Measurements from ENCODE around the gene NDUFA5.
"Not testable (repeated sequence)": the region's sequence is repeated elsewhere in the genome, so short reads cannot be mapped to it uniquely, and the experiment has no call there.

NDUFA5 gene

GRCh38 chr7:123555484-123555883 is 2.1 kb downstream of the NDUFA5 start:
- FAIRE-seq: no peak

- FAIRE-seq: no peak
These were observed 4.5 kb downstream of the NDUFA5 start for GRCh38 chr7:123553159-123553558.

DNA sequence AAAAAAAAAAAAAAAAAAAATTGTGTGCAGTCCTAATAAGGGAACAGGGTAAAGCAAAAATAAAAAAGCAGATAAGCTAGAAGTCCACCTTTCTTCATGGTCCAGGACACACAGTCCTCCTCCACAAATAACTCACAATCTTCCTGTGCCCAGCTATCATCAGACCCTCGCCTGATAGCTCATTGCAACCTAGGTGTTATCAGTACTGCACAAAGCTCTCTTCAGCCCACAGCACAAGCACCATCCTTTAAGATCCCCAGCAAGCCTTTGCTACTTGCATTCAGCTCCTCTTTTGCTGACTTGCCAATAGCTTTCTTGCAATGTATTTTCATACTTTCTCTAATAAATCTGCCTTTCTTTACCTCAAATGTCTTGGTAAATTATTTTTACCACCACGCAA is 5.0 kb downstream of the NDUFA5 start:
- FAIRE-seq: no peak

DNA sequence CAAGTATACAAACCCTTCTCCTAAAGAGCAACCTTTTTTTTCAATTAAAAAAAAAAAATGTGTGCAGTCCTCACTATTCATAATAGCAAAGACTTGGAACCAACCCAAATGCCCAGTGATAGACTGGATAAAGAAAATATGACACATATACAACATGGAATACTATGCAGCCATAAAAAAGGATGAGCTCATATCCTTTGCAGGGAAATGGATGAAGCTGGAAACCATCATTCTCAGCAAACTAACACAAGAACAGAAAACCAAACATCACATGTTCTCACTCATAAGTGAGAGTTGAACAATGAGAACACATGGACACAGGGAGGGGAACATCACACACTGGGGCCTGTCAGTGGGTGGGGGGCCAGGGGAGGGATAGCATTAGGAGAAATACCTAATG is 5.5 kb downstream of the NDUFA5 start:
- FAIRE-seq: not testable (repeated sequence)

GRCh38 chr7:123548406-123548805 is 9.2 kb downstream of the NDUFA5 start:
- FAIRE-seq: no peak

- FAIRE-seq: no peak
These were observed 17.7 kb downstream of the NDUFA5 start for GRCh38 chr7:123539871-123540270.

GRCh38 chr7:123538897-123539296 is 18.7 kb downstream of the NDUFA5 start:
- no peak for FAIRE-seq

DNA sequence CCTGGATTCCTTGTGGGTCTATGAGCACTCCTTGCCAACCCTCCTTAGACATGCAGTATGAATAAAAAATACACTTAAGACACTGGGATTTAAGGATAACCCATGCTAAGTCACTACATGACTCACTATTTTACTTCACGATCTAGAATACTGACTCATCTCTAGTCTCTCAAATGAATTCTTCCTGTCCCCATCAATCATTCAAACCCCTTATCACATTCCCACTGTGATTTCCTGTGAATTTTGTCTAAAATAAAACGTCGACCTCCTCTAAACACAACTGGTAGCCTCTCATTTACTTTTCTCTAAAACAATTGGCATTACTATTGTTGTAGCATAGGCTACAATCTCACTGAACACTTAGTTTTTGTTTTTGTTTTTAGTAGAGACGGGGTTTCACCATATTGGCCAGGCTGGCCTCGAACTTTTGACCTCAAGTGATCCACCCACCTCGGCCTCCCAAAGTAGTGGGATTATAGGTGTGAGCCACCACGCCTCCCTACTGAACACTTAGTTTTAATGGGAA is 19.4 kb downstream of the NDUFA5 start:
- FAIRE-seq: no peak

GRCh38 chr7:123537026-123537642 is 20.5 kb downstream of the NDUFA5 start:
- peak; percentile 93 for FAIRE-seq

GRCh38 chr7:123535517-123535916 is 22.1 kb downstream of the NDUFA5 start:
- FAIRE-seq: no peak

DNA sequence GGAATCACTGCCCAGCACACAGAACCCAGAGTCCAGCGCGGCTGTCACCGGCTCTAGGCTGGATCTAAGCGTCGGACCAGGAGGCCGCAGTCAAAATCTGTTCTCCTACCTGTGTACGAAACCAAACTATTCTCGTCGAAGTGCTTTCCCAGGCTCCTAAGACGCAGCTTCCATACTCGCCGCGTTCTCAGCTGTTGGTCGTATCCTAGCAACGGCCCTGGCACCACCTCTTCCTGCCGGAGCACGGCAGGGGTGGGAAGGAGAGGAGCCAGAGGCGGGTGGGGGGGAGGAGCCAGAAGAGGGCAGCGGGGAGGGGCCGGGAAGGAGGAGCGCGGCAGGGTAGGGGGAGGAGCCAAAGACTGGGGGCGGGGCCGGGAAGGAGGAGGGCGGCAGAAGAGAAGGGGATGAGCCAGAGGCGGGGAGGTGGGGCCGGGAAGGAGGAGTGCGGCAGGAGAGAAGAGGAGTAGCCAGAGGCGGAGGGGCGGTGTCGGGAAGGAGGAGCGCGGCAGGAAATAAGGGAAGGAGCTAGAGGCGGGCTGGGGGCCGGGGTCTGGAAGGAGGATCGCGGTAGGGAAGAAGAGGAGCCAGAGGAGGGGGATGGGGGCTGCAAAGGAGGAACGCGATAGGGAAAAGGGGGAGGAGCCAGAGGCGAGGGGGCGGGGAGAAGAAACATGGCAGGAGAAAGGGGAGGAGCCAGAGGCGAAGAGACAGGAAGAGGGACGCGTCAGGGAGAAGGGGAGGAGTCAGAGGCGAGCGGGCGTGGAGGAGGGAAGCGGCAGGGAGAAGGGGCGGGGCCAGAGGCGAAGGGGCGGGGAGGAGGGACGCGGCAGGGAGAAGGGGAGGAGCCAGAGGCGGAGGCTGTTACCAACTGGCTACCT is 23.0 kb downstream of the NDUFA5 start, which contains the start of gene IQUB:
IQUB (minus strand) TSS at position 213 of the 878 bp plus-strand sequence. CDS start 22,255 bp downstream, outside the sequence.
- peak; percentile 76 for FAIRE-seq

- FAIRE-seq: no peak
These were observed 23.7 kb downstream of the NDUFA5 start for GRCh38 chr7:123533929-123534382.

DNA sequence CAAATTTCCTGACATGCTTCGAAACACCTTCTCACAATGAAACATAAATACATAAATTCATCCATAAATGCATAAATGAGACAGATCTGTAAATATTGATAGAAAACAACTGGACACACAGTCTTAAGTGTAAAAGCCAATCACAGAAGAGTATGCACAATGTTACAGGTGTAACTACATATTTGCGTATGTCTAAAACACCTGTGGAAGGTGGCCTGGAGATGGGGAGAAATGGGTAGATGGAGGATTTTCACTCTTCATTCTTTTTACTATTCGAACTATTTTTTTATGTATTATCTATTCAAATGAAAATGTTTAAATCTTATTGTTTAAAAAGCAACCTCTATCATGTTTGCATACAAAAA is 24.1 kb downstream of the NDUFA5 start:
- FAIRE-seq: no peak

DNA sequence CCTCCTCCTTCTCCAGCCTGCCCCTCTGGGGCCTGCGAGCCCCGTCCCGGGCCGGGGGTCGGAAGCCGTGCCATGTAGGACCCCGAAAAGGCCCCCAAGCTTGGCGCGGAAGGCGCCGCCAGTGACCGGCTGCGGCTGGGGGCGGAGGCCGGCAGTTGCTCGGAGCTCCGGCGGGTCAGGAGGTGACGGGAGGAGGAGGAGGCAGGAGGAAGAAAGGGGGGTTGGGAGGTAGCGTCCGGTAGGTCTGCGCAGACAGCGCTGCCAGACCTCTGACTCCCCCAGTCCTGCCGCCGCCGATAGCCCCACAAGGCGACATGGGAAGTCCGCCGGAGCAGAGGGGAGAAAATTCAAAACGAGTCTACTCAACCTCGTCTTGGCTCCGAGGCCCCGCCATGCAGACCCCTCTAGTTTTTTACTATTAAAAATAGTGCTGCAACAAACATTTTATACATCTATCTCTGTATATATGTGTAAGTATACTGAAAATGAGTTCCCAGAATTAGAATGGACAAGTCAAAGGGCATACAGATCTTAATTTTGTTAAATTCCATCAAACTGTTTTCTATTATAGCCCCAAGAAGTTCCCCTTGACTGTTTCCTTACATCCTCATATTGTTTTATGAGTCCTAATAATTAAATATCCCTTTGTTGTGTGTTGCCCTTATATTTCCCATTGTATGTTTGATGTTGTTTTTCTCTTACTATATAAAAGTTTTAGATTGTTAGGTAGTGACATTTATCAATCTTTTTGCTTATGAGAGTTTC is 24.6 kb downstream of the NDUFA5 start:
- not testable (repeated sequence) for FAIRE-seq

GRCh38 chr7:123532343-123532742 is 25.3 kb downstream of the NDUFA5 start:
- not testable (repeated sequence) for FAIRE-seq

- FAIRE-seq: not testable (repeated sequence)
These were observed 27.5 kb downstream of the NDUFA5 start for GRCh38 chr7:123530035-123530591.

GRCh38 chr7:123528265-123528664 is 29.4 kb downstream of the NDUFA5 start:
- FAIRE-seq: no peak

DNA sequence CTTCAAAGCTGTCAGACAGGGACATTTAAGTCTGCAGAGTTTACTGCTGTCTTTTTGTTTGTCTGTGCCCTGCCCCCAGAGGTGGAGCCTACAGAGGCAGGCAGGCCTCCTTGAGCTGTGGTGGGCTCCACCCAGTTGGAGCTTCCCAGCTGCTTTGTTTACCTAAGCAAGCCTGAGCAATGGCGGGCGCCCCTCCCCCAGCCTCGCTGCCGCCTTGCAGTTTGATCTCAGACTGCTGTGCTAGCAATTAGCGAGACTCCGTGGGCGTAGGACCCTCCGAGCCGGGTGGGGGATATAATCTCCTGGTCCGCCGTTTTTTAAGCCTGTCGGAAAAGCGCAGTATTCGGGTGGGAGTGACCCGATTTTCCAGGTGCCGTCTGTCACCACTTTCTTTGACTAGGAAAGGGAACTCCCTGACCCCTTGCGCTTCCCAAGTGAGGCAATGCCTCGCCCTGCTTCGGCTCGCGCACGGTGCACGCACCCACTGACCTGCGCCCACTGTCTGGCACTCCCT is 29.8 kb downstream of the NDUFA5 start:
- FAIRE-seq: not testable (repeated sequence)

DNA sequence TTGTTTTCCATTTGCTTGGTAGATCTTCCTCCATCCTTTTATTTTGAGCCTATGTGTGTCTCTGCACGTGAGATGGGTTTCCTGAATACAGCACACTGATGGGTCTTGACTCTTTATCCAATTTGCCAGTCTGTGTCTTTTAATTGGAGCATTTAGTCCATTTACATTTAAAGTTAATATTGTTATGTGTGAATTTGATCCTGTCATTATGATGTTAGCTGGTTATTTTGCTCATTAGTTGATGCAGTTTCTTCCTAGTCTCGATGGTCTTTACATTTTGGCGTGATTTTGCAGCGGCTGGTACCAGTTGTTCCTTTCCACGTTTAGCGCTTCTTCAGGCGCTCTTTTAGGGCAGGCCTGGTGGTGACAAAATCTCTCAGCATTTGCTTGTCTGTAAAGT is 31.1 kb downstream of the NDUFA5 start:
- not testable (repeated sequence) for FAIRE-seq

GRCh38 chr7:123522066-123522465 is 35.6 kb downstream of the NDUFA5 start:
- no peak for FAIRE-seq

- no peak for FAIRE-seq
These were observed 52.4 kb downstream of the NDUFA5 start for GRCh38 chr7:123505221-123505620.

DNA sequence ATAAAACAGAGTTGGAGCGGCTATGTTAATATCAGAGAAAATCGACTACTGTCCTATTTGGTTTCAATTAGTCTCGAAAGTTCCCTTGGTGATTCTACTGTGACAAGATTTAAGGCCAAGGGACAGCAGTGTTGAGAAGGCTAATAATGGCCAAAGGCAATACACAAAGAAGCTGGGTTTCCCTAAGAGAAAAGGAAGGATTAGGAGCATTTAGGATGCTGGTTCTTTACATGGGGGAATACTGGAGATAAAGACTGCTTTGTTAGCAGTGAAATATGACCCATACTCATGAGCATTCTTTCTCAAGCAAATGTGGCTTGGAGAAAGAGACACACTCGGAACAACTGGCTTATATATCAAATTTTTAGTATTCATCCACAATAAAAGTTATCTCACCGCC is 55.4 kb downstream of the NDUFA5 start:
- no peak for FAIRE-seq

Data from G401.6 (cell line).